ENCODE measurements around the gene HAUS8. TPM values are rescaled to one million over a fixed set of nuclear protein-coding genes. Genes with fewer than 3 reads are reported as not detected.

HAUS8 gene
- polyA plus RNA-seq, 1 experiment: 4.6 TPM

DNA sequence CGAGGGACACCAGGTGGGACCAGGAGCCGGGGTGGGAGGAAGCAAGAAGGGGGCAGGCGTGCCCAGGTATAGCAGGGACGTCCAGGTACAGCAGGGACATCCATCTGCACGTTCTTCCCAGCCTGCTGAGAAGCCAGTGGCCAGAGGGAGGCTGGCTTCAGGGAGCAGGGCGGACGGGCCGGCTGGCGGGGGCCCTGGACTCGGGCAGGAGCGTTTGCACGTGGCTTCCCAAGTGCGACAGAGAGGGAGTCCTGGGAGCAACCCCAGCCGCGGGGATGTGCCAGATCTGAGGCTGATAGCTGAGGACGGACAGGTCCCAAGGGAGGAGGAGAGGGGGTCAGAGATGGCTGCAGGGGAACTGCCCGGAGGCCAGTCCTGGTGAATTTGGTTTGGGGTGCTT is 37.0 kb upstream of the HAUS8 start:
- no peaks in the 10 kb centered on the region for H3K27me3 ChIP-seq (ENCODE audit: control insufficient read depth, insufficient read depth, low read length)
- no peak overlapping the region for H3K27ac ChIP-seq (ENCODE audit: low read depth, low read length)
- DNase-seq (ENCODE audit: low read depth, low spot score): no peak
- POLR2A ChIA-PET: no interaction called here
- H3K9me3 ChIP-seq (ENCODE audit: control insufficient read depth, insufficient read depth, low read length): no peaks in the 10 kb centered on the region
- no peak overlapping the region for H3K4me3 ChIP-seq (ENCODE audit: low read depth, low read length)
- TF ChIP-seq CTCF (IDR thresholded peaks at IDR 0.05; ENCODE audit: low read depth, low read length): no peak
- CTCF ChIA-PET: no interaction called here

DNA sequence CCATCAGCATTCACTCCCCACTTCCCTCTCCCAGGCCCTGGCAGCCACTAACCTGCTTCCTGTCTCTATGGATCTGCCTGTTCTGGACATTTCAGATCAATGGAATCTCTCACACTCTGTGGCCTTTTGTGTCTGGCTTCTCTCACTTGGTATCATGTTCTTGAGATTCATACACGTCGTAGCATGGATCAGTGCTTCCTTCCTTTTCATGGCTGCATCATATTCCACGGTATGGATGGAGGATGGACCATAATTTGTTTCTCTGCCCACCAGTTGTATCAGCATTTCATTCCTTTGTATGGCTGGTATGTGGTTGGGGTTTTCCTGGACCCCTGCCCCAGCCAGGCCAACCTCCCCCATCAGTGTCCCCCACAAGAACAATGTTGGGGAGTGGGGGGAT is 36.5 kb upstream of the HAUS8 start:
- CTCF ChIA-PET: no interaction called here
- DNase-seq (ENCODE audit: low read depth, low spot score): no peak
- Histone ChIP-seq H3K9me3 (ENCODE audit: control insufficient read depth, insufficient read depth, low read length) (no peaks in the 10 kb centered on the region), H3K4me3 (ENCODE audit: low read depth, low read length) (no peak overlapping the region), H3K27ac (ENCODE audit: low read depth, low read length) (no peak overlapping the region), H3K27me3 (ENCODE audit: control insufficient read depth, insufficient read depth, low read length) (no peaks in the 10 kb centered on the region)
- no peak for TF ChIP-seq CTCF (IDR thresholded peaks at IDR 0.05; ENCODE audit: low read depth, low read length)
- POLR2A ChIA-PET: no interaction called here

GRCh38 chr19:17110599-17110966 is 35.3 kb upstream of the HAUS8 start:
- Histone ChIP-seq H3K27me3 (ENCODE audit: control insufficient read depth, insufficient read depth, low read length) (no peaks in the 10 kb centered on the region), H3K27ac (ENCODE audit: low read depth, low read length) (no peak overlapping the region), H3K9me3 (ENCODE audit: control insufficient read depth, insufficient read depth, low read length) (no peaks in the 10 kb centered on the region), H3K4me3 (ENCODE audit: low read depth, low read length) (no peak overlapping the region)
- ChIA-PET CTCF (no interaction called here), POLR2A (no interaction called here)
- DNase-seq (ENCODE audit: low read depth, low spot score): no peak
- TF ChIP-seq CTCF (IDR thresholded peaks at IDR 0.05; ENCODE audit: low read depth, low read length): no peak

DNA sequence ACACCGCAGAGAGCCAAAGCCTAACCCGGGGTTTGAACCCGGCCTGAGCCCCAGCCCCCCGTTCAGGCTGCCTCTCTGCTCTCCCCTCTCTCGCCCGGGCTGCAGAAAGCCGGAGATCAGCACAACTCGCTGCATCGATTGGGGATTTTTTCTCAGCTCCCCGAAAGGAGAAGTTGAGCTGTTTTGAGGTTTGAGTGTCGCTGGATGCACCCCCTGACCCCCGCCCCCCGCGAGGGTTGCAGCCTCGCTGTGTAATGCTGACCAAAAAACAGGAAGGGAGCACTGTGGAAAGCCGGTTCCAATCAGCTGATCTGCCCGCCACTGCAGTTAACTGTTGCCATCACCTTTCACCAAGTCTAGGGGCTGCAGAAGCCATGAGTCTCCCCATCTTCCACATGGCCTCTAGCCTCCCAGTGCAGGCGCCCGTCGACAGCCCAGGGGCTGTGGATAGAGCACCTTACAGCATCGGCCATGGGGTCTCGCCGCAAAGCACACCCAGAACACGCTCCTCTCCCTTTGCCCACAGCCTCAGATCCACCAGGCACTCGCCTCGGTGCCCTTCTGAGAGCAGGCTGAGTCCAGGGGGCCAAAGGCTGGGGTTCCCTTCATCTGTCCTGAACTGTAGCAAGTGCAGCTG is 34.8 kb upstream of the HAUS8 start:
- CTCF ChIA-PET: no interaction called here
- no peak overlapping the region for H3K27ac ChIP-seq (ENCODE audit: low read depth, low read length)

DNA sequence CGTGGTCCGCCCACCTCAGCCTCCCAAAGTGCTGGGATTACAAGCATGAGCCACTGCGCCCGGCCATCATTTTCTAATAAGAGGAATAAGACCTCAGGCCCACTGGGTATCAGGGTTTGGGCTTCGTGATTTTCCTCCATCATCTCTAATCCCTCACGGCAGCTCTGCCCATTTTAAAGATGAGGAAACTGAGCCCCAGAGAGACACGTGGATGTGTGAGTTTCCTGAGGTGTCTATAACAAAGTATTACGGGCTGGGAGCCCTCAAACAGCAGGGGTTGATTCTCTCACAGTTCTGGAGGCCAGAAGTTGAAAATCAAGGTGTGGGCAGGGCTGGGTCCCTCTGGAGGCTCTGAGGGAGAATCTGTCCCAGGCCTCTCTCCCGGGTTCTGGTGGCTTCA is 34.0 kb upstream of the HAUS8 start:
- CTCF ChIA-PET: no interaction called here
- peak overlapping the region; percentile 31 for H3K27ac ChIP-seq (ENCODE audit: low read depth, low read length)

More for the DNA sequence above, 34.8 kb upstream of the HAUS8 start:
- TF ChIP-seq CTCF (IDR thresholded peaks at IDR 0.05; ENCODE audit: low read depth, low read length): no peak
- no peaks in the 10 kb centered on the region for H3K9me3 ChIP-seq (ENCODE audit: control insufficient read depth, insufficient read depth, low read length)
- no peak overlapping the region for H3K4me3 ChIP-seq (ENCODE audit: low read depth, low read length)
- no peaks in the 10 kb centered on the region for H3K27me3 ChIP-seq (ENCODE audit: control insufficient read depth, insufficient read depth, low read length)
- DNase-seq (ENCODE audit: low read depth, low spot score): no peak
- POLR2A ChIA-PET: no interaction called here

More for the DNA sequence above, 34.0 kb upstream of the HAUS8 start:
- POLR2A ChIA-PET: no interaction called here
- Histone ChIP-seq H3K9me3 (ENCODE audit: control insufficient read depth, insufficient read depth, low read length) (no peaks in the 10 kb centered on the region), H3K4me3 (ENCODE audit: low read depth, low read length) (no peak overlapping the region), H3K27me3 (ENCODE audit: control insufficient read depth, insufficient read depth, low read length) (no peaks in the 10 kb centered on the region)
- no peak for DNase-seq (ENCODE audit: low read depth, low spot score)
- no peak for TF ChIP-seq CTCF (IDR thresholded peaks at IDR 0.05; ENCODE audit: low read depth, low read length)
